ENCODE measurements around the gene SLC37A1. TPM values are rescaled to one million over a fixed set of nuclear protein-coding genes. Genes with fewer than 3 reads are reported as not detected.
A peak's percentile ranks its signal among the peaks of the same experiment; 100 is the strongest.
"Not testable (repeated sequence)": the region's sequence is repeated elsewhere in the genome, so short reads cannot be mapped to it uniquely, and the experiment has no call there.

The SLC37A1 gene
- total RNA-seq, 1 experiment from 2014 or later = 23.5 TPM

GRCh38 chr21:42468491-42469131 is 45.0 kb upstream of the SLC37A1 start:
- intact Hi-C loops (cut with micrococcal nuclease; ENCODE audit: unreplicated experiment) = no loop called here
- Histone ChIP-seq H3K4me1 (replicated peaks; ENCODE audit: insufficient read depth) (peaks cover 58% of the 10 kb centered on the region), H3K79me2 (ENCODE audit: low read depth) (no peaks in the 10 kb centered on the region), H3K36me3 (ENCODE audit: low read depth) (no peaks in the 10 kb centered on the region), H3K4me3 (no peak overlapping the region), H3K9me2 (ENCODE audit: insufficient read depth) (no peaks in the 10 kb centered on the region), H2AFZ (no peak overlapping the region), H3K27ac (peak overlapping the region; percentile 98), H3F3A (ENCODE audit: insufficient read depth, low read depth) (peaks cover 38% of the 10 kb centered on the region), H3K9me3 (ENCODE audit: insufficient read depth, low read depth) (no peaks in the 10 kb centered on the region), H4K20me1 (ENCODE audit: insufficient read depth) (no peaks in the 10 kb centered on the region), H3K4me2 (peak overlapping the region; percentile 43), H3K27me3 (ENCODE audit: insufficient read depth, low read depth) (no peaks in the 10 kb centered on the region)
- DNase-seq = peak; percentile 19 to 96
- no TSS peak for BruUV-seq (replicated peaks)
- TF ChIP-seq, protein P1, sequence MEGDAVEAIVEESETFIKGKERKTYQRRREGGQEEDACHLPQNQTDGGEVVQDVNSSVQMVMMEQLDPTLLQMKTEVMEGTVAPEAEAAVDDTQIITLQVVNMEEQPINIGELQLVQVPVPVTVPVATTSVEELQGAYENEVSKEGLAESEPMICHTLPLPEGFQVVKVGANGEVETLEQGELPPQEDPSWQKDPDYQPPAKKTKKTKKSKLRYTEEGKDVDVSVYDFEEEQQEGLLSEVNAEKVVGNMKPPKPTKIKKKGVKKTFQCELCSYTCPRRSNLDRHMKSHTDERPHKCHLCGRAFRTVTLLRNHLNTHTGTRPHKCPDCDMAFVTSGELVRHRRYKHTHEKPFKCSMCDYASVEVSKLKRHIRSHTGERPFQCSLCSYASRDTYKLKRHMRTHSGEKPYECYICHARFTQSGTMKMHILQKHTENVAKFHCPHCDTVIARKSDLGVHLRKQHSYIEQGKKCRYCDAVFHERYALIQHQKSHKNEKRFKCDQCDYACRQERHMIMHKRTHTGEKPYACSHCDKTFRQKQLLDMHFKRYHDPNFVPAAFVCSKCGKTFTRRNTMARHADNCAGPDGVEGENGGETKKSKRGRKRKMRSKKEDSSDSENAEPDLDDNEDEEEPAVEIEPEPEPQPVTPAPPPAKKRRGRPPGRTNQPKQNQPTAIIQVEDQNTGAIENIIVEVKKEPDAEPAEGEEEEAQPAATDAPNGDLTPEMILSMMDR (conservative IDR thresholded peaks at IDR 0.05) = no peak
- no peak for TF ChIP-seq EZH2 (IDR thresholded peaks at IDR 0.05; ENCODE audit: low read depth)
- ChIA-PET POLR2A (ENCODE audit: unreplicated experiment) (interaction anchor here (0.5 kb wide), 1 partner anchor 73 kb away, joined by 4 read pairs; no protein-coding TSS in a partner anchor), CTCF (interaction anchor here (0.6 kb wide), 1 partner anchor 322 kb away, joined by 3 read pairs; no protein-coding TSS in a partner anchor)

- no TSS peak for BruUV-seq (replicated peaks)
- no peaks in the 10 kb centered on the region for H3K9me2 ChIP-seq (ENCODE audit: insufficient read depth)
- POLR2A ChIA-PET (ENCODE audit: unreplicated experiment) = interaction anchor here (0.5 kb wide), 1 partner anchor 72 kb away, joined by 4 read pairs; no protein-coding TSS in a partner anchor
- H2AFZ ChIP-seq = no peak overlapping the region
- peaks cover 65% of the 10 kb centered on the region for H3K4me1 ChIP-seq (replicated peaks; ENCODE audit: insufficient read depth)
- H3K36me3 ChIP-seq (ENCODE audit: low read depth) = no peaks in the 10 kb centered on the region
- peak overlapping the region; percentile 98 for H3K27ac ChIP-seq
- no peaks in the 10 kb centered on the region for H3K27me3 ChIP-seq (ENCODE audit: insufficient read depth, low read depth)
- no peaks in the 10 kb centered on the region for H3K9me3 ChIP-seq (ENCODE audit: insufficient read depth, low read depth)
- intact Hi-C loops (cut with micrococcal nuclease; ENCODE audit: unreplicated experiment) = no loop called here
- peak overlapping the region; percentile 43 for H3K4me2 ChIP-seq
- peaks cover 42% of the 10 kb centered on the region for H3F3A ChIP-seq (ENCODE audit: insufficient read depth, low read depth)
- TF ChIP-seq, protein P1 (conservative IDR thresholded peaks at IDR 0.05) = no peak
- no peak overlapping the region for H3K4me3 ChIP-seq
- no peak for DNase-seq
- no peaks in the 10 kb centered on the region for H4K20me1 ChIP-seq (ENCODE audit: insufficient read depth)
- no peaks in the 10 kb centered on the region for H3K79me2 ChIP-seq (ENCODE audit: low read depth)
- CTCF ChIA-PET = no interaction called here
Measured at GRCh38 chr21:42469272-42469671, 44.4 kb upstream of the SLC37A1 start.

DNA sequence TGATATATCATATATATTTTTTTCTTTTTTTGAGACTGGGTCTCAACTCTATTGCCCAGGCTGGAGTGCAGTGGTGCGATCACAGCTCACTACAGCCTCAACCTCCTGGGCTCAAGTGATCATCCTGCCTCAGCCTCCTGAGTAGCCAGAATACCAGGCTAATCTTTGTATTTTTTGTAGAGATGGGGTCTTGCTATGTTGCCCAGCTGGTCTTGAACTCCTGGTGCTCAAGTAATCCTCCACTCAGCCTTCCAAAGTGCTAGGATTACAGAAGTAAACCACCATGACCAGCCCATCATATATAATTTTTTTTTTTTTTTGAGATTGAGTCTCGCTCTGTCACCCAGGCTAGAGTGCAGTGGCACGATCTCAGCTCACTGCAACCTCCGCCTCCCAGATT is 43.9 kb upstream of the SLC37A1 start:
- BruUV-seq (replicated peaks); POLR2A ChIA-PET (ENCODE audit: unreplicated experiment); CTCF ChIA-PET: not testable (repeated sequence)

GRCh38 chr21:42471206-42471605 is 42.4 kb upstream of the SLC37A1 start:
- no TSS peak for BruUV-seq (replicated peaks)
- intact Hi-C loops (cut with micrococcal nuclease; ENCODE audit: unreplicated experiment) = no loop called here

More for the DNA sequence above, 43.9 kb upstream of the SLC37A1 start:
- DNase-seq; H3K9me2 ChIP-seq (ENCODE audit: insufficient read depth); H3K36me3 ChIP-seq (ENCODE audit: low read depth); H3K9me3 ChIP-seq (ENCODE audit: insufficient read depth, low read depth); intact Hi-C loops (cut with micrococcal nuclease; ENCODE audit: unreplicated experiment); H2AFZ ChIP-seq; H3K4me3 ChIP-seq; H3K79me2 ChIP-seq (ENCODE audit: low read depth); H3K27me3 ChIP-seq (ENCODE audit: insufficient read depth, low read depth); H4K20me1 ChIP-seq (ENCODE audit: insufficient read depth): not testable (repeated sequence)
- Histone ChIP-seq H3K27ac (peak overlapping the region; percentile 98), H3F3A (ENCODE audit: insufficient read depth, low read depth) (peaks cover 47% of the 10 kb centered on the region), H3K4me1 (replicated peaks; ENCODE audit: insufficient read depth) (peaks cover 65% of the 10 kb centered on the region), H3K4me2 (peak overlapping the region; percentile 43)

More at GRCh38 chr21:42471206-42471605, 42.4 kb upstream of the SLC37A1 start:
- ChIA-PET POLR2A (ENCODE audit: unreplicated experiment) (no interaction called here), CTCF (no interaction called here)
- DNase-seq = no peak
- H3F3A ChIP-seq (ENCODE audit: insufficient read depth, low read depth) = peaks cover 50% of the 10 kb centered on the region
- no peak overlapping the region for H3K4me3 ChIP-seq
- no peaks in the 10 kb centered on the region for H3K36me3 ChIP-seq (ENCODE audit: low read depth)
- TF ChIP-seq, protein P1 (conservative IDR thresholded peaks at IDR 0.05) = no peak
- TF ChIP-seq EZH2 (IDR thresholded peaks at IDR 0.05; ENCODE audit: low read depth) = no peak
- no peak overlapping the region for H3K4me2 ChIP-seq
- H3K79me2 ChIP-seq (ENCODE audit: low read depth) = no peaks in the 10 kb centered on the region
- H3K27me3 ChIP-seq (ENCODE audit: insufficient read depth, low read depth) = no peaks in the 10 kb centered on the region
- H3K9me3 ChIP-seq (ENCODE audit: insufficient read depth, low read depth) = no peaks in the 10 kb centered on the region
- no peaks in the 10 kb centered on the region for H4K20me1 ChIP-seq (ENCODE audit: insufficient read depth)
- H3K9me2 ChIP-seq (ENCODE audit: insufficient read depth) = no peaks in the 10 kb centered on the region
- no peak overlapping the region for H2AFZ ChIP-seq
- no peak overlapping the region for H3K27ac ChIP-seq
- H3K4me1 ChIP-seq (replicated peaks; ENCODE audit: insufficient read depth) = peaks cover 60% of the 10 kb centered on the region
